HPDE6-E6E7 (cell line): ENCODE measurements around the gene PDE8B.

Experiments
- DNase-seq: peaks from one replicate; pipeline ENCODE4 v3.0.0; 2011; ENCODE audit warnings: missing footprints; ENCODE audit errors: extremely low spot score

PDE8B gene

GRCh38 chr5:77319117-77319804 is 108.8 kb downstream of the PDE8B start:
- DNase-seq, result no peak

DNA sequence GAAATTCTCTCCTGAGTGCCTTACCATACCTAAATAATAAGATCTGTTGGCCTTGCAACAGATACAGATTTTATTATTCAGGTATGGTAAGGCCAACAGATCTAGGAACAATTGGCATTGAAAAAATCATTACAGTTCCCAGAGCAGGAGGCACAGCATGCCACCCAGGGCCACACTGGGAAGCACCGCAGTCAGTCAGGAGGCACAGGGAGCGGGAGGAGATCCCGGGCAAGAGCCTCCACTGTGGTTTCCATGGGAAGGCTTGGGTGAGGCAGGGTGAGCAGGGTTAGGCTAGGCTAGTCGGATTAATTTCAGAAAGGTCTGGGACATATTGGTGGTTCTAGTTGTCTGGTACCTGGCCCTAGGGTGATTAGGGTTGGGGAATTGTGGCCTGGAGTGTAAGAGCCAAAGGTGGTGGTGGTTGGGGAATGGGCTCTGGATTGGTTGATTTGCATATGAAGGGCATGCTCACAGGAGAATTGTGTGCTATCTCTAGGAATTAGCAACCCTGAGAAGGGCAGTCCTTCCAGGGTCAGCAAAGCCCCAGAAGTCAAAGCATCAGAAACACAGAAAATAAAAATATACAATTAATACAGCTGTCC is 111.4 kb downstream of the PDE8B start:
- DNase-seq, result no peak

DNA sequence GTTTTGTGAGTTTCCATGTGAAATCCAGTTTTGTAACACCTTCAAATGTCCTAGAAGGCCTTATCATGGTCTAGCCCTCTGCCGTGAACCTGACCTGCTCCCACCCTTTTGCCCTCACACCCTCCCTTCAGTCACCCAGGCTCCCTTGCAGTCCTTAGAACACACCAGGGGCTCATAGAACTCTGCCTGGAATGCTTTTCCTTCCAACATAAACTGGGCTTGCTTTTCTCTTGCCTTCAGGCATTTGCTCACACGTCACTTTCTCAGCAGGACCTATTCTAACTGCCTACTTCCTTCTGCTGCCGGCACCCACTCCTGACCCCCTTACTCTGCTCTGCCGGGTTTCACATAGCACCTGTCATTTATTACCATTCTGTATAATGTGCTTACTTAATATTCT is 111.9 kb downstream of the PDE8B start:
- no peak for DNase-seq

GRCh38 chr5:77325921-77326541 is 115.6 kb downstream of the PDE8B start:
- DNase-seq, result no peak

- DNase-seq, result no peak
Observed at GRCh38 chr5:77326986-77327734, 116.7 kb downstream of the PDE8B start.

DNA sequence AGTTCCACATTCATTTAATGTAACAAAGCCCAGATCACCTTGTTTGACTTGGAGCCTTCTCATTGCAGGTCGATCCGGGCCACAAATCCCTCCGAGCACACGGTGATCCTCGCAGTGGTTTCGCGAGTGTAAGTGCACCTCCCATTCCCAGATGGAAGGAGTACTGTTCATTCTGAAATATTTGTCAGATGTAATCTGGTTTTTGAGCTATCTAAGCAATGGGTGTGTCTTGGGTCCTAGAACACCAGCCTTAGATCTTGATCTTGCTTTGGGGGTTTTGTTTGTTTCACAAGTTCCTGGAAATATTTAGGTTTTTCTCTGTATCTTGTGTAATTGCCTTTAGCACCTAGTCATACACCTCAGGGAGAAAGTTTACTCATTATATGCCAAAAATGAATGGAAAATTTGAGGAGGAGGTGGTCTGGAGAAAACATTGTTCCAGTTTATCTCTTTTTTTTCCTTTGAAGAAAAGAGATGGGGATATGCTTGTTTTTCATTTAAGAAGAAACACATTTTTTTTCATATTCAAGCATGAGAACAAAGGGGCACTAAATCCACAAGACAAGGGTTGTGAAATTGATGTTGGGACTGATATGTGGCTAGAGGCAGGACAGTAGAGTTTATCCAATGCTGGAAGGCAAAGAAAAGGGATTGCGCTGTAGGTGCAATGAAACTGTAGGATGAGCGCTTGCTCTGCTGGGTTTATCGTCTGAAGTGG is 118.6 kb downstream of the PDE8B start:
- no peak for DNase-seq

GRCh38 chr5:77329664-77330430 is 119.4 kb downstream of the PDE8B start:
- no peak for DNase-seq

GRCh38 chr5:77333036-77333435 is 122.6 kb downstream of the PDE8B start:
- DNase-seq, result no peak

- DNase-seq, result no peak
Observed at GRCh38 chr5:77333451-77334123, 123.1 kb downstream of the PDE8B start.

DNA sequence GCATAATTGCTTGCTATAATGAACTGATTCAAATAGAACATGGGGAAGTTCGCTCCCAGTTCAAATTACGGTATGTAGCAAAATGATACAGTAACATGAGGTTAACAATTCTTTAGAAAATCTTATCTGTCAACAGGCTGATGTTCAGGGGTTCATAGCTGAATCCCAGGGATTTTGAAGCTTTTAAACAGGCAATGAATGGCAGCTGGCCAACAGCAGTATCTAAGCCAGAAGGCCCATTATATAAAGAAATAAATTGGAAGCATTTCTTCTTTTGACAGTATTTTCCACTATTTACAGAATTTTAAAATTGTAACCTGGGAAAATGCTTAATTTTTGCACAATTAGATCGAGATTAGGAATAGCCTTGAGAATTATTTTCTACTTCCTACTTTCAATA is 126.8 kb downstream of the PDE8B start:
- no peak for DNase-seq

DNA sequence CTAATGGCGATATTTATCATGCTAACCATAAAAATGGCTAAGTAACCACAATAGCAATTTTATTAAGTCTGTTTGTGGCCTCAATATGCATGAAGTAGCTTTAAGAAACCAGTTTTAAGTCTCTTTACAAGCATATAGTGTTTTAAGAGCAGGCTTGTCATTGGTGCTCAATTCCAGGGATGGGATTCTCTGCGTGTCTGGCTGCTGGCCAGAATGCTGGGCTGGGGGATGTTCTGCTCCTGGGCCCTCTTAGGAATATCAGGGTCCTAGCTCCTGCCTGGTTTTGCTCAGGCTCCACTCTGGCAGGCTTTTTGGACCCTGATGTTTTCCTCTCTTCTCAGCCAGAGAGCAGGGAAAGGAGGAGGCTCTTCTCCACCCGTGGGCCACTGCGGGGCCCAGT is 127.2 kb downstream of the PDE8B start:
- no peak for DNase-seq

- no peak for DNase-seq
Observed at GRCh38 chr5:77339337-77339890, 128.9 kb downstream of the PDE8B start.

DNA sequence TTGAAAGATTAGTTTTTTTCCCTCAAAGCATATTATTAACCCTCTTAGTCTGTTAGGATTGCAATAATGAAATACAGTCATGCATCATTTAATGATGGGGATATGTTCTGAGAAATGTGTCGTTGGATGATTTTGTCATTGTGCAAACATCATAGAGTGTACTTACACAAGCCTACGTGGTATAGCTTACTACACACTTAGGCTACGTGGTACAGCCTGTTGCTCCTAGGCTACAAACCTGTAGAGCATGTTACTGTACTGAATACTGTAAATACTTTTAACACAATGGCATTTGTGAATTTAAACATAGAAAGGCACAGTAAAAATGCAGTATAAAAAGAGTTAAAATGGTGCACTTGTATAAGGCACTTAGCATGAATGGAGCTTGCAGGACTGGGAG is 132.7 kb downstream of the PDE8B start:
- no peak for DNase-seq

DNA sequence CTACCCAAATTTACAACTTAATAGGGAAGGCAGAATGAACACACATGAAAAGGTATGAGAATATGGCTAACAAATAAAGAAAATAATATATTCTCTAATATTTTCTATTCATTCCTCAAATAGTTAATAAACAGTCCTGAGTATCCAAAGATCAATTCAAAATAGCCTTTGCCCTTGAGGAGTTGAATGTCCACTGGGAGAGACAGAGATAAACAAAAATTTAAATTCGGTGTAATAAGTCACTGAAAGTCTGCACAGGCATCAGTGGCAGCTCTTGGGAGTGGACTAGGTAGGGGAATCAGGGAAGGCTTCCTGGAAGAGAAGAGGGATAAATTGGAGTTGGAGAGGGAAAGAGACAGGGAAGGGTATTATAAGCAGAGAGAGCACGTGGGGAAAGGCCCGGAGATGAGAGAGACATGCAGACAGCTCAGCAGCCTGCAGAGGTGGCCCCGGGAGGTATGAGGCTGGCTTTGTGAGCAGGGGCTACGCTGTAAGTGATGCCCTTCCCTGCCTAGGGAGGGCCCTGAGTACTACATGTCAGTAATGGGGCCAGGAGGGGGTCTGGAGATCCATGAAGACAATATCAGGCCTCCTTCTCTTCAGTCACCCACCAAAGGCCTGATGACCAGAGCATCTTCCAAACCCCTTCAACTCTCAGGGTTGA is 137.1 kb downstream of the PDE8B start:
- no peak for DNase-seq

DNA sequence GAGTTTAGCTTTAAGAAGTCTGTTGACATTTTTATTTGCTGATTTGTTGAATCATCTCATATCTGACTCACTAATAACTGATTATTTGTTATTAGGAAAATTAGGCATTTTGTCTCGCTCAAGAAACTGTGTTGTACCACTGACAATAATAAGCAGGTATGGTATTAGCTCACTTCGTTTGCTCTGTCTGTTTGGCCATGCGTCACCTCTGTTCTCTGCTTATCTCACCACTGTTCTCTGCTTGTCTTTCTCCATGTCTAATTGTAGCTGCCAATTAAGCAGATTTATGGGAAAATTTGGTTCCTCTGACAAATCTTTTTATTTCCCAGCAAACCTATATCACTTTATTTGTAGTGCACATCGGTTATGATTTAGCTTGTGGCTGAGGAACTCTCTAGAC is 142.8 kb downstream of the PDE8B start:
- no peak for DNase-seq

DNA sequence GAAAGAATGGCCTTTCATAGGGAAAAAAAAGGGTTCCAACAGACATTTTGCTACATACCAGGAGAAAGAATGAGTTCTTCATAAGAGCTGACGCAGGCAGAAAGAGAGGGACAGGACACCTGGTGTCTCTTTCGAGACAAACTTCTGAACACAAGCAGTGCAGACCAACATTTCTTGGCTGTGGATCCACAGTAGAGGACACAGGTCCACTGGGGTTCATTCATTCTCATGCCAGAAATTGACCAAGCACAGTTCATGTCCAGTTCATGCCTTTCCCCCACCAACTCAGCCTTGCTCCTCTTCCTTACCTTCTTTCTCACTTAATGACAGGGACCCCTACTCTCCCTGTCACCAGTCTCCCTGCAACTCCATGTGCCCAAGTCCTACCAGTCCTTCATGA is 144.0 kb downstream of the PDE8B start:
- DNase-seq, result no peak

DNA sequence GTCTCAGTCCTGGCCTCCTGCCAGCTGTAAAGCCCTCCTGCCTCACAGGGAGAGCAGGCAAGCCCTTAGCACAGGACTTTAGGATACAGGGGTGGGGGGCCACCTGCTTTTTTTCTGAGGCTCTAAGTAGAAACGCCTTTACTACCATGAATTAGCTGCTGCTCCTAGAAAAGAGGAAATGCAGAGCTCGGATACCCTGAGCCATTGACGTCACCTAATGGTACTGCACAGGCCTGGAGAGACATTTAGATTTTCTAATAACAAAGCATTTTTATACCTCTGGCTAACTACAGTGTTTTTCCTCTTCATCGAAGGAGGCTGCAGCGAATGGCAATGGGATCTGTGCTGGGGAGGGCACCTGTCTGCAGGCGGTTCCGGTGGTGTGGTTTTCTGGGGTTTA is 144.6 kb downstream of the PDE8B start:
- no peak for DNase-seq

GRCh38 chr5:77355751-77356150 is 145.3 kb downstream of the PDE8B start:
- no peak for DNase-seq

DNA sequence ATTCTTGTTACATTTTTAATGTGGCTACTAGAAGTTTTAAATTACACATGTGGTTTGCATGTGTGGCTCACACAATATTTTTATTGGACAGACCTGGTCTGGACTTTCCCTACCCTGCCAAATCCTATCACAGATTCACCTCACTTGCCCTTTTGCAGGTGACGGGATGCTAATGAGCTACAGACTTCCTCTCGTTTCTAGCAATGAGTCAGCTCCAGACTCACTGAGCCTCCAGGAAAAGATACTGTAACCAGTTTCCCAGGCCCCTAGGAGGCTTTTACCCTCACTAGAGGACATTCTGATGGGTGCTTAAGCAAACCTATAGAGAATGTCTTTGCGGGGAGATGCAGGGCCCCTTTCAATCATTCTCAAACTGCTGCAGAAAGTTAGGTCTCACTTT is 146.3 kb downstream of the PDE8B start:
- peak; percentile 46 for DNase-seq
